Activated CD4-positive, alpha-beta T cell treated with anti-CD3 and anti-CD28 coated beads for 36 hours (primary cell): ENCODE results near the gene ABR. TPM values are rescaled to one million over a fixed set of nuclear protein-coding genes. Genes with fewer than 3 reads are reported as not detected.
"Not testable (repeated sequence)": the region's sequence is repeated elsewhere in the genome, so short reads cannot be mapped to it uniquely, and the experiment has no call there.

Experiments used
- ATAC-seq: fragments of 200-7000 bp; cut with Tn5 transposase; one replicate; pipeline ENCODE4 v1.10.0; 2021; ENCODE audit warnings: mild to moderate bottlenecking, moderate library complexity
- CTCF ChIA-PET: fragments of 350-600 bp; sonication (Branson Sonifier 250); formaldehyde crosslinking; loops from one replicate; lab custom pipeline; 2021; ENCODE audit warnings: antibody characterized with exemption; lab: Charles Lee
- POLR2A ChIA-PET: fragments of 350-600 bp; sonication (Branson Sonifier 250); formaldehyde crosslinking; loops from one replicate; lab custom pipeline; 2021; ENCODE audit warnings: antibody characterized with exemption, inconsistent platforms; lab: Charles Lee
- DNase-seq: peaks from one replicate; pipeline ENCODE4 v3.0.0-alpha.2; 2020
- H3K27ac Mint-ChIP-seq: one replicate; pipeline ENCODE4 v1.8.0; 2021; ENCODE audit warnings: mixed read lengths
- H3K27me3 Mint-ChIP-seq: one replicate; pipeline ENCODE4 v1.8.0; 2021; ENCODE audit warnings: mixed read lengths
- H3K36me3 Mint-ChIP-seq: one replicate; pipeline ENCODE4 v1.8.0; 2021; ENCODE audit warnings: low read depth, mixed read lengths
- H3K4me1 Mint-ChIP-seq: one replicate; pipeline ENCODE4 v1.8.0; 2021; ENCODE audit warnings: mixed read lengths
- H3K4me3 Mint-ChIP-seq: one replicate; pipeline ENCODE4 v1.8.0; 2021; ENCODE audit warnings: mild to moderate bottlenecking, moderate library complexity, mixed read lengths
- H3K9me3 Mint-ChIP-seq: one replicate; pipeline ENCODE4 v1.8.0; 2021; ENCODE audit warnings: low read depth, mixed read lengths
- intact Hi-C, 2 experiments: fragments of 100-400 bp; cut with DNase I in 1 of 2; cut with micrococcal nuclease in 1 of 2; formaldehyde crosslinking; loops; one replicate each; pipeline versions ENCODE4 v1.14.2 to v1.15.1; 2022 to 2024; cut with DNase I, micrococcal nuclease
- total RNA-seq, 2 experiments: library from RNA; stranded (reverse); gene quantifications; one replicate each; pipeline ENCODE4 v1.2.3, GENCODE V29; 2021

Gene ABR
- total RNA-seq, 2 experiments from 2014 or later, result 45.2 to 50.5 TPM

- POLR2A ChIA-PET, result no interaction called here
- DNase-seq, result no peak
- H3K4me1 Mint-ChIP-seq, result no peaks in the 10 kb centered on the region
- peaks cover 11% of the 10 kb centered on the region for H3K36me3 Mint-ChIP-seq
- H3K4me3 Mint-ChIP-seq, result no peak overlapping the region
- H3K9me3 Mint-ChIP-seq, result no peaks in the 10 kb centered on the region
- no peaks in the 10 kb centered on the region for H3K27me3 Mint-ChIP-seq
- CTCF ChIA-PET, result interaction anchor here (0.7 kb wide), 1 partner anchor 17 kb away, joined by 3 read pairs; no protein-coding TSS in a partner anchor
- no peak for ATAC-seq
- intact Hi-C loops, result no loop called here
- H3K27ac Mint-ChIP-seq, result no peak overlapping the region
These were observed 106.4 kb downstream of the ABR start for GRCh38 chr17:1073241-1073962.

- intact Hi-C loops, result no loop called here
- Mint-ChIP-seq H3K36me3 (peaks cover 20% of the 10 kb centered on the region), H3K4me3 (no peak overlapping the region), H3K9me3 (no peaks in the 10 kb centered on the region), H3K27me3 (no peaks in the 10 kb centered on the region), H3K27ac (no peak overlapping the region), H3K4me1 (no peaks in the 10 kb centered on the region)
- ATAC-seq (no peak), DNase-seq (no peak)
- POLR2A ChIA-PET, result no interaction called here
- CTCF ChIA-PET, result interaction anchor here (0.7 kb wide), 1 partner anchor 17 kb away, joined by 3 read pairs; no protein-coding TSS in a partner anchor
These were observed 107.2 kb downstream of the ABR start for GRCh38 chr17:1072551-1072961.

- no peaks in the 10 kb centered on the region for H3K27me3 Mint-ChIP-seq
- no peak overlapping the region for H3K4me3 Mint-ChIP-seq
- DNase-seq (no peak), ATAC-seq (no peak)
- no peaks in the 10 kb centered on the region for H3K4me1 Mint-ChIP-seq
- ChIA-PET POLR2A (no interaction called here), CTCF (no interaction called here)
- peaks cover 33% of the 10 kb centered on the region for H3K36me3 Mint-ChIP-seq
- H3K27ac Mint-ChIP-seq, result no peak overlapping the region
- intact Hi-C loops, result no loop called here
- H3K9me3 Mint-ChIP-seq, result no peaks in the 10 kb centered on the region
These were observed 108.5 kb downstream of the ABR start for GRCh38 chr17:1071103-1071825.

- Mint-ChIP-seq H3K27ac (no peak overlapping the region), H3K9me3 (peaks cover 1% of the 10 kb centered on the region), H3K4me3 (no peak overlapping the region), H3K4me1 (no peaks in the 10 kb centered on the region), H3K36me3 (peaks cover 41% of the 10 kb centered on the region), H3K27me3 (no peaks in the 10 kb centered on the region)
- ChIA-PET CTCF (no interaction called here), POLR2A (no interaction called here)
- intact Hi-C loops, result no loop called here
- no peak for DNase-seq
- no peak for ATAC-seq
These were observed 109.4 kb downstream of the ABR start for GRCh38 chr17:1070411-1070810.

- ChIA-PET POLR2A (no interaction called here), CTCF (no interaction called here)
- Mint-ChIP-seq H3K4me1 (no peaks in the 10 kb centered on the region), H3K9me3 (peaks cover 1% of the 10 kb centered on the region), H3K27ac (no peak overlapping the region), H3K36me3 (peaks cover 42% of the 10 kb centered on the region), H3K27me3 (no peaks in the 10 kb centered on the region), H3K4me3 (no peak overlapping the region)
- ATAC-seq (no peak), DNase-seq (no peak)
- intact Hi-C loops, result no loop called here
These were observed 109.9 kb downstream of the ABR start for GRCh38 chr17:1069847-1070246.

- no peak overlapping the region for H3K27ac Mint-ChIP-seq
- ChIA-PET POLR2A (no interaction called here), CTCF (no interaction called here)
- no peak for DNase-seq
- no peaks in the 10 kb centered on the region for H3K27me3 Mint-ChIP-seq
- intact Hi-C loops, result no loop called here
- no peaks in the 10 kb centered on the region for H3K4me1 Mint-ChIP-seq
- peaks cover 42% of the 10 kb centered on the region for H3K36me3 Mint-ChIP-seq
- no peak overlapping the region for H3K4me3 Mint-ChIP-seq
- no peak for ATAC-seq
- H3K9me3 Mint-ChIP-seq, result peaks cover 1% of the 10 kb centered on the region
These were observed 111.4 kb downstream of the ABR start for GRCh38 chr17:1068356-1068755.

- Mint-ChIP-seq H3K27ac (no peak overlapping the region), H3K27me3 (no peaks in the 10 kb centered on the region), H3K9me3 (peaks cover 1% of the 10 kb centered on the region), H3K36me3 (peaks cover 42% of the 10 kb centered on the region), H3K4me1 (no peaks in the 10 kb centered on the region), H3K4me3 (no peak overlapping the region)
- POLR2A ChIA-PET, result no interaction called here
- CTCF ChIA-PET, result no interaction called here
- intact Hi-C loops, result no loop called here
- DNase-seq, result no peak
- no peak for ATAC-seq
These were observed 112.4 kb downstream of the ABR start for GRCh38 chr17:1067282-1067956.

- DNase-seq, H3K4me3 Mint-ChIP-seq, H3K4me1 Mint-ChIP-seq, POLR2A ChIA-PET, H3K27me3 Mint-ChIP-seq, intact Hi-C loops, CTCF ChIA-PET, ATAC-seq, H3K27ac Mint-ChIP-seq, H3K9me3 Mint-ChIP-seq: not testable (repeated sequence)
- peaks cover 39% of the 10 kb centered on the region for H3K36me3 Mint-ChIP-seq
These were observed 114.4 kb downstream of the ABR start for GRCh38 chr17:1065416-1065815.

- H3K9me3 Mint-ChIP-seq, result peaks cover 1% of the 10 kb centered on the region
- peaks cover 28% of the 10 kb centered on the region for H3K36me3 Mint-ChIP-seq
- CTCF ChIA-PET, result interaction anchor here (0.6 kb wide), 1 partner anchor 173 kb away, joined by 3 read pairs; no protein-coding TSS in a partner anchor
- DNase-seq, result peak; percentile 62
- H3K4me1 Mint-ChIP-seq, result no peaks in the 10 kb centered on the region
- no peaks in the 10 kb centered on the region for H3K27me3 Mint-ChIP-seq
- ATAC-seq, result peak; percentile 70
- no peak overlapping the region for H3K4me3 Mint-ChIP-seq
- H3K27ac Mint-ChIP-seq, result no peak overlapping the region
- POLR2A ChIA-PET, result no interaction called here
- intact Hi-C loops, result no loop called here
These were observed 118.8 kb downstream of the ABR start for GRCh38 chr17:1060991-1061390.

- ChIA-PET CTCF (interaction anchor here (1.2 kb wide), 1 partner anchor 9 kb away, joined by 3 read pairs; no protein-coding TSS in a partner anchor), POLR2A (no interaction called here)
- no peaks in the 10 kb centered on the region for H3K9me3 Mint-ChIP-seq
- H3K27me3 Mint-ChIP-seq, result no peaks in the 10 kb centered on the region
- intact Hi-C loops, result loop anchor here in 1 of 2 experiments (5.0 kb wide), 1 partner anchor 128 kb away; no protein-coding TSS in a partner anchor
- H3K4me1 Mint-ChIP-seq, result no peaks in the 10 kb centered on the region
- H3K4me3 Mint-ChIP-seq, result no peak overlapping the region
- ATAC-seq (no peak), DNase-seq (no peak)
- no peak overlapping the region for H3K27ac Mint-ChIP-seq
- peaks cover 22% of the 10 kb centered on the region for H3K36me3 Mint-ChIP-seq
These were observed 120.5 kb downstream of the ABR start for GRCh38 chr17:1059131-1059795.
